IPS-NIHi7 (cell line): Measurements from ENCODE around the gene COTL1.
A peak's percentile ranks its signal among the peaks of the same experiment; 100 is the strongest.

ENCODE experiments used
- DNase-seq: peaks from one replicate; pipeline ENCODE4 v3.0.0; 2012; ENCODE audit warnings: mixed read lengths; ENCODE audit errors: extremely low spot score

COTL1 gene

GRCh38 chr16:84548971-84549844, 68.7 kb downstream of the COTL1 start:
- DNase-seq = no peak

DNA sequence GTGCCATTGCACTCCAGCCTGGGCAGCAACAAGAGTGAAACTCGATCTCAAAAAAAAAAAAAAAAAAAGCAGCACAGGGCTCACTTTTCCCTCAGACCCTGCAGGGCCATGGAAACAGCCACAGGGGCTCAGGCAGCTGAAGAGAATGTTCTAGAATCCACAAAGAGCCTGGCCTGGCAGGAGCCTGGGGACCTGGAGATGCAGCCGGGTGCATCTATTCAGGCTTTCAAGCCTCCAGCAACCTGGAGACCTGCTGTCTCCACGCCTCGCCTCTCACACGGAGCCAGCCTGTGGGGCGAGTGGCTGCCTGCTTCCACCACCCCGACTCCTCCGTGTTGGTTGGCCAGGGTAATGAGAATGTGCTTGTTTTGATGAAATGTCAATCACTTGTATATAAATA, 69.4 kb downstream of the COTL1 start:
- no peak for DNase-seq

DNA sequence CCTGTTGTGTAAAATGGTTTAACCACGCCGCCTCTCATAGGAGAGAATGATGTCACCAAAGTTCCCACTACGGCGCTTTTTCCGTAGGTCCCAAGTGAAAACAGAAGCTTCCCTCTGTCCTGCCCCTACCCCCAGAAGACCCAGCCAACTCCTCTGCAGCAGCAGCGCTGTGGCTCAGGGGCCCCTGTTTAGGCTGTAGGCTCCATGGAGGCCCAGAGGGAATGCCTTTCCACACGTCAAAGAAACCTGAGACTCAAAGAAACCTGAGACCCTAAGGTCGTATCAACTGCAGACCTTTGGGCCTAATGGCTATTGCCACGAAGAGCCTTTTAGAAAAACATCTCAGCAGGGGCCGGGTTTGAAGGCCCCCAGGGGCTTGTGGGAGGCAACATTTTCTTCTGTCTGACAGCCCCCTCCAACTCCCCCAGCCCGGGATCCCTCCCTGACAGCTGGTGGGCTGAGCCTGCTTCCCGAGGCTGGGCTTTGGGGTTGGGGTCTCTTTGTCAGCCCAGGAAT, 70.3 kb downstream of the COTL1 start:
- DNase-seq = no peak

- no peak for DNase-seq
Observed at GRCh38 chr16:84546669-84547545, 71.0 kb downstream of the COTL1 start.

DNA sequence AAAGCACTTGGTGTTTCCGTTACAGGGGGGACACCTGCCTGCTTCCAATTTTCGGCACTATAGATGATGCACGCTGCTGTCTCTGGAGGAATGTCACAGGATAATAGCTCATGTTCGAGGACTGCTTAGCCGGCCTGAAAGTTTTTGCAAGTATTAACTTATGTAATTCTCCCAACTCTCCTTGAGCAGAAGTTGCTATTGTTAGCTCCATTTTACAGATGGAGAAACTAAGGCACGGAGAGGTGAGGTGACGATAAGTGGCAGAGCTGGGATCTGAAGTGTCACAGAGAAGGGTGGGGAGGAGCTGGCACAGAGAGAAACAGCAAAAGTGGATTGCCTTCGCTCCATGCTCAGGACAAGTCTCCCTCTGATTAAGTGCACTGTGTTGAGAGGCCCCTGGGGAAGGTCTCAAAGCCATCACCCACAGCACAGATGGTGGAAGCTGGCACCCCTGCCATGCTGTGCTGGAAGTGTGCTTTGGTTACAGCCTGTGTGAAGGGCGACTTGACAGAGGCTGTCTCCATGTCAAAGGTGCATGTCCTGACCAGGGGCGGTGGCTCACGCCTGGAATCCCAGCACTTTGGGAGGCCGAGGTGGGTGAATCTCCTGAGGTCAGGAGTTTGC, 72.7 kb downstream of the COTL1 start:
- no peak for DNase-seq

DNA sequence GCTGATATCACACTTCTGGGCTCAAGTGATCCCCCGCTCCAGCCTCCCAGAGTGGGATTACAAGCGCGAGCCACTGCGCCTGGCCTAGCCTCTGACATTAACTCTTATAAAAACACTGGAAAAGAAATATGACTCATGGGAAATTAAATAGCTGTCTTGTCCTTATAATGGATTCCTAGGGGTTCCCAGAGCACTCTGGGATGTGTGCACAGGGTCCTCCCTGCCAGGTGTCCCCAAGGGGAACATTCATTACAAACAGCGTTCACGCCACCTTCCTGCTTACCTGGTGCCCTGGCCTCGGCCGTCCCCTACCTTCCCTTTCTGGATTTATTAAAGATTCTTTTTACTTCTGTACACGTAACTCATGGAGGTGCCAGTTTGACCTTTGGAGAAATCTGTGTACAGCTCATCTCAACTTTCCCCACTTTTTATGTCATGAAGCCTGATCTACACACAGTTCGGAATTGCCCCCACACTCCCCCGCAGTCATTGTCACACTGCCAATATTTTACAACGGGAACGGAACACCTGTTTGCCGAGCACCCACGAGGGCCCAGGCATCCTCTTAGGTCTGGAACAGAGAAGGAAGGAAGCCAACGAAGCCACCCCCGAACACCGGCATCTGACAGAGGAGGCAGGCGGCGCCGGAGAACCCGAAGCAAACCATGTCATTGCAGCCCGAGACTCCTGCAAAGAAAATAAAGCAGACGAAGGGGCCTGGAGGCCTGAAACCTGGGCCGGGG, 73.7 kb downstream of the COTL1 start:
- no peak for DNase-seq

DNA sequence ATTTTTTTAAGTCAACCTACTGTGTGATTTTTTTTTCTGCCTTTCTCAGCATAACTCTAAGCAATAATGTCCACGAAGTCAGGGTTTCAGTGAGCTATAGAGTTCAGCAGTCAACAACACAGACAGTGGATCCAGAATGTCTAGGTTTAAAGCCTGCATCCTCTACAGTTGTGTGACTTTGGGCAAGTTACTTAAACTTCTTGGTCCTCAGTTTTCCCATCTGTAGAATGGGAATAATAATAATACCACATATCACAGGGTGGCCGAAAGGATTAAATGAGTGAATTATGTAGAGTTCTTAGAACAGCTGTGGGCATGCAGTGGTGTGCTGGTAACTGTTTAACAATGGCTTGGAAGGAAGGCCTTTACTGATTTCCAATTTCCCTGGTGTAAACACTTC, 74.6 kb downstream of the COTL1 start:
- no peak for DNase-seq

DNA sequence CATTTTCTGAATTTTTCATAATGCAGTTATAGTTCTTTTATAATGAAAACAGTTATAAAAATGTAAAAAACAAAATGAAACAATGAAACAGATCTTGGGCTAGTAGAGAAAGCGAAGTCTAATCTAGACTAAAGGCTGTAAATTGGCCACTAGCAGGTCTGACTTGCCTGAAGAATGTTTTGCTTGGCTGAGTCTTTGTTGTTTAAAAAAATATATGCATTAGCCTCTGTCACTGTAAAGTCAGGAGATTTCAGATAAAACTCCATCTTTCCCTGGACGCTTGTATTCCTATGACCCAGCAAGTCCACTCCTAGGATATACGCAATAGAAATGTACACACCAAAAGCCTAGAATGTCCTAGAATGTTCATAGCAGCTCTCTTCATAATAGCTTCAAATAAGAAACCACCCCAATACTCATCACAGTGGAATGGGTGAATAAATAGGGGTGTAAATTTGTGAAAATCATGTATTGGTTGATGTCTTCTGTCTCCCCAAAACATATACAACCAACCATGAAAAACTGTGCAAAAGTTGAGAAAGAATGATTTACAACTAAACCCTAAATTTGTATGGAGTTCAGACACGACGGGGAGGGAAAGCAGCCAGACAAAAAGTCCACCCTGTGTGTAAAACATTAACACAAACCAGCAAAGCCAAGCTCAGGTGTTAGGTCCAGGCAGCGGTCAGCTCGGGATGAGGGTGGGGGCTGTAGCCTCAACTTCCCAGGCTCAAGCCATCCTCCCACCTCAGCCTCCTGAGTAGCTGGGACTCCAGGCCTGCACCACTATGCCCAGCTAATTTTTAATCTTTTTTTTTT, 75.7 kb downstream of the COTL1 start:
- no peak for DNase-seq

DNA sequence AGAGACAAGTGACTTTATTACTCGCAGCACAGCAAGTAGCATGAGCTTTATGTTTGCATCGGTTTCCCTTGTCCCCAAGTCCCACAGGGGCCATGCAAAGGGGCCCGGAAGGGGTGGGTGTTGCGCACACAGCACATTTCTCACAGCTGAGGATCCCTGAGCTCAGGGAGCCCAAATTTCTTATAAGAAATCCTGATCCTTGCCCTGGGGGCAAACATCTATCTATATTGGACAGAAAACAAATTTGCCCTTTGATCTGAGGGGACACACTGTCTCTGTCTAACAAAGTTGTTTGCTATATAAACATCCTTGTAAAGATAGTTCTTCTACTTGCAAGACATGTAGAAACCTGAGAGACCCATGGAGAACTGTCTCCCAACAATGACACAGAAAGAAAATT, 77.7 kb downstream of the COTL1 start:
- no peak for DNase-seq

- DNase-seq = no peak
Observed at GRCh38 chr16:84538222-84538840, 79.5 kb downstream of the COTL1 start.

DNA sequence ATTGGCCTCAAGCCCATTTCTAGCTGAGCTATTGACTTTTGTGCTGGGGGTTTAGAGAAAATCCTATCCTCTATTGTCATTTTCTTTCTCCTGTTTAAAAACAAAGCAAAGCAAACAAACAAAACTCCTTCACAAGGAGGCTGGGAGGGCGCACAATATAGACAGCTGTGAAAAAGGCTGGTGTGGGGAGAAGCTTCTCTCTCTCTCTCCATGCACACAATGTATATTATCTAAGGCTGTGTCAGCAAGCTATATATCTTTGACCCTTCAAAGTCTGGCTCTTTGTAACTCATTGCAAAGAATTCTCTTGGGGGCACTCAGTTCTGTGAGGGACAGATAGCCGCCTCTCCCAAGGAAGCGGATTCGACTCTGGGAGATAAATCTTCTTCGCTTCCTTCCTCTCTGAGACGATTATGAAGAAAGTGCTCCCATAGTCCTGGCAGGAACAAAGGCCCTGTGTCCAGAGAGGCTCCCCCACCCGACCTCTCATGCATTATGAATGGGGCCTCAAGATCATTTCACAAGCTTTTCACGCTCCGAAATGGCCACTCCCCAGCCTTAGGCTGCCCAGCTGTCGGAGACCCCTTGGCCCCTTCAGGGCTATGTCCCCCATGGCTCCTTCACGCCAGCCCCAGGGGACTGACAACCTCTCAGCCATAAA, 80.3 kb downstream of the COTL1 start:
- no peak for DNase-seq

DNA sequence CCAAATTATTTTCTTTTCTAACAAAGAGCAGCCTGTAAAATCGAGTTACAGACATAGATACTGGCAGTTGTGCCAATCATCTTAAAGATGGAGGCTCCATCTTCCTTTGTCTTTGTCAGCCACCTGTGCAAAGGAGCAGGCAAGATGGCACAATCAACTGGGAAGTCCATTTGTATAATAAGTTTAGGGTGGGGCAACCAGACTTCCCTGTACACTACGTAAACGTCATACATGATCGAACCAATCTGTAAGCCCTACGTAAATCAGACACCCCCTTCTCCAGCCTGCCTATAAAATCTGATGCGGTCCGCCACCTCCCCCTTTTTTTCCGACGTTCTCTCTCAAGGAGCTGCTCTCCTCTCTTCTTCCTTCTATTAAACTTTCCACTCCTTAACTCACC, 82.0 kb downstream of the COTL1 start:
- DNase-seq = no peak

- DNase-seq = no peak
Observed at GRCh38 chr16:84535408-84535807, 82.5 kb downstream of the COTL1 start.

DNA sequence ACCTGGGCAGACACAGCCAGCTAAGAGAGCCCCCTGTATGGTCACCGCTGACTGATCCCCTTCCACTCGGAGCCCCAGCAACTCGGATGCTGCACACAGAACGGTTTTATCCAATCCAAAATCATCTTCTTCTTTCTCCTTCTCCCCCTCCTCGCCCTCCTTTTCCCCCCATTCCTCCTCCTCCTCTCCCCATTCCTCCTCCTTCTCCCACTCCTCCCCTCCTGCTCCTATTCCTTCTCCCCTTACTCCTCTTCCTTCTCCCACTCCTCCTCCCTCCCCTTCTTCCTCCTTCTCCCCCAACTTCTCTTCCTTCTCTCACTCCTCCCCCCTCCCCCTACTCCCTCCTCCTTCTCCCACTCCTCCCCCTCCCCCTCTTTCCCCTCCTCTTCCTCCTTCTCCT, 83.1 kb downstream of the COTL1 start:
- no peak for DNase-seq

DNA sequence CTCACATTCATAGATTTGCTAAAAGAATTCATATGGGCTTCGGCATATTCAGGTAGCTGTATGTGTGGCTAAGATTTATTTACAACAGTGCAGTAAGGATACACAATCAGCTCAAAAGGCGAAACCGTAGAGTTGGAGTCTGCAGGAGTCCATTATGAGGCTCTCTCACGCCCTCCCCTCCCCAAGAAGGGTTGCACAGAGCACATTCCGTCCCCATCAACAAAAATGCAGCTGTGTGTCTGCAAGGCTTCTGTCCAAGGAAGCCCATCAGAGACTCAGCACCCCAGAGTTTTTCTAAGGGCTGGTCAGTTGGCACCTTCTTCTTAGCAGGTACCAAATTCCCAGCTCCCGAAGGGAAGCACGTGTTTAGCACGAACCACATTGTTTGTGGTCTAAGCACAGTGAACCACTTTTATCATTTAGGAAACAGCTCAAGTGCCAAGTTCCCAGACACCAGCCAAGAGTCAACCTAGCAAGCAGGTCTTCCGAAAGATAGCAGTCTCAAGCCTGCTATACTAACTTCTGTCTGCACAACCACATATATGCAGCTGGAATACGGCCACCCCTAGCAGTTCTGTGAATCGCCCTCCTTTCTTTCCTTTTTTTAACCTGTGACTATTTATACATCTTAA, 84.9 kb downstream of the COTL1 start:
- DNase-seq = no peak

DNA sequence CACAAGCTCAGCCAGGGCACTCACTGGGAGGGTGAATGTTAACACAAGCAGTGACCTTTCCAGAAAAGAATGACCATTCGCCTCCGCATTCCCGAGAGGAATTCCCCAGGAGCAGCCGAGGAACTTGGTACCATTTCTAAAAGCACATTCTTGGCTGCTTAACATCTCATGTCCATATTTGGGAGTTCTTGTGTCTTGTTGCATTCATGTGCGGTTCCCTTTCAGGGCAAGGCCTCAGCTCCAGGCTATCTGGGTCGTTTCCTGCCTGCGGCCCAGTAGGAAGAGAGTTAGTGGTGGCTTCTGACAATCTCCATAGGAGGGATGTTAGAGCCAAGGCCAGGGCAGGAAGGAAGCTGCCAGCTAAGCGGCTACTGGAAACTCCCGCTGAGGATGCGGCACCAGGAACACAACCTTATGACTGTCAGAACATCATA, 85.6 kb downstream of the COTL1 start:
- peak; percentile 75 for DNase-seq

DNA sequence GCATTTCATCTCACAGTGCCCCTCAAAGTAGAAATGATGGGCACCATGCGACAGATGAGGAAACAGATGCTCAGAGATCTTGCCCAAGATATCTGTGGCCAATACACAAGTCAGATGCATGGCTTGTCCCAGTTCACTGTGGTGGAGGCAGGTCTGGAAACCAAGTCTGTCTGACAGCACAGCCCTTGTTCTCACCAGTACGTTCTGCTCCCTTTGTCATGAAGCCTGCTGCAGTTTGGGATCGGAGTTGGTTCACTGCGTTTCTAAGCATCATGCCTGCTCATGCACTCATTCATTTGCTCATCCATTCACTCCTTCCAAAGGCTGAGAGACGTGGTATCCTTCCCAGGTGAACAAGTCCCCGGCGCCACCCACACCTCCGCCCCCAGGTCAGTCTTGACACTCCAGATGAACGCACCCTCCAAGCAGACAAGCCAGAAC, 86.2 kb downstream of the COTL1 start:
- no peak for DNase-seq

- DNase-seq = no peak
Observed at GRCh38 chr16:84530590-84530989, 87.3 kb downstream of the COTL1 start.

DNA sequence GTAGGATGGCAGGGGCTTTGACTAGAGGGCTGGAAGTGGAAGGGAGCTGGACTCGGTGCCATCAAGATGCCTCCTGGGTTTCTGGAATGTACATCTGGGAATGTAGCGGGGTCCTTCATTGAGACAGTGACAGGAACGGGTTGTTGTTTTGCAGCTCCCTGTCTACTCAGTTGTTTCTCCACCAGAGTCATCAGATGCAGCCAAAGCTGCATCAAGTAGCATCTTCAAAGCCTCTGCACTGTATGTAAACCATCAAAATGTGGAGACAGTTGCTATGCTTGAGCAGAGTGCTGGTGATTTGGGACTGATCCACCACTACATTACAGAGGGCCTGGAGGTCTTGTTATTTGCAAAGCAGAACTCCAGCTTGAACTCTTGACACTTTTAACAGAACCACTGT, 88.3 kb downstream of the COTL1 start:
- DNase-seq = no peak
